Left hindlimb (tissue), 1 donor: ENCODE measurements around the gene SHLD1.

Source experiments
- DNase-seq: peaks from one replicate; pipeline ENCODE4 v3.0.0-alpha.2; 2018

The SHLD1 gene

DNA sequence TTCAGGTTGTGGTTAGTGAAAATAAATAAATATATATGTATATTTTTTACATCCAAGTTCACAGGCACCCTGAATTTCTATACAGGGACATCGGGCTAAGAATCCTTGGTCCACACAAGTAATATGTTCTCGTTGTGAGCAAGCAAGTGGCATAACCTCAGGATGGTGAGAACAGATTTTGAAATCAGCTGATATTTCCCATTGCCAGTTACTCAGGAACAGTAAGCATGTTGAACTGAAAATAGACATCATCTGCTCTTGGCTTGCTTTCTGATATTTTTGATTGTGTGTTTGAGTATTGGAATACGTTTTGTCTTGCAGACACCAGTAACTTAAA lies 112.5 kb downstream of the SHLD1 start:
- no peak for DNase-seq

DNA sequence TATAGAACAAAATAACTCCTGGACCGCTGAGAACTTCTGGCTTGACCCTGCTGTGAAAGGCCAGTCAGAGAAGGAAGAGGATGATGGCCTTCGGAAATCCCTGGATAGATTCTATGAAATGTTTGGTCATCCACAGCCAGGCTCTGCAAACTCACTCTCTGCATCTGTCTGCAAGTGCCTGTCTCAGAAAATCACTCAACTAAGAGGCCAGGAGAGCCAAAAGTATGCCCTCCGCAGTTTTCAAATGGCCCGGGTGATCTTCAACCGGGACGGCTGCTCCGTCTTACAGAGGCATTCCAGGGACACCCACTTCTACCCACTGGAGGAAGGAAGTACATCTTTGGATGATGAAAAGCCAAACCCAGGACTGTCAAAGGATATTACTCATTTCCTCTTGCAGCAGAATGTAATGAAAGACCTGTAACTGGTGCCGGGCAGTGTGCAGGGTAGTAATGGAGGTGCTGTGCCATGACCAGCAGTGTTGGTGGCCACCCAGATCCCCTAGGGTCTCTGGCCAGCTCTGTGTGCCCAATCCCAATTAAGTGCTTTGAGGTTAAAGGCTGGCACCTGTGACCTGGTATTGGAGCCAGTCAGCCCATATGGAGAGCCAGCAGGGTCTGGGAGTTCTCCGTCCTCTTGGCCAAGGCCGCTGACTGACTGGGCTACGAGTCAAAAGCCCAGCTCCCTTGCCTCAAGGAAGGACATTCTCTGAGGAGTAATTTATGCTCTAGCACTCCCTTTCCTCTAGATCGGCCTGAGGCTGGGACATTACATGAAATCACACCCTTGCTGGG lies 113.0 kb downstream of the SHLD1 start:
- DNase-seq = no peak

DNA sequence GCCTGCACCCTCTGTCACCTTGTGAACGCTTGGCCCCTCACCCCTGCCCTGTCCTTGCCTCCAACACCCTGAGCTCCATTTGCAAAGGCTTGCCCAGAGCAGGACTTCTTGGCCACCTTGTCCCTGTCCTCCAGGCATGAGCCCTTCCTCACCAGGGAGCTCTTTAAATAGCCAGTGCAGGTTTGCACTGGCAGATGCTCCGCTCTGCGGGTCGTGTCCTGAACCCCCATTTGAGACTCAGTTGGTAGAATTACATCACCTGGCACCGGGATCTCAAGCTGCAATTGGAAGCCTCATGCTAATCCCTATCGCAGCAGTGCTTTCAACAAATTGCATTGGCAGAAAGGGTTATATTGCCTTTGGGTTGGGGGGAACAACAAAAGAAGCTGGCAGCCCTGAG lies 114.2 kb downstream of the SHLD1 start:
- no peak for DNase-seq

DNA sequence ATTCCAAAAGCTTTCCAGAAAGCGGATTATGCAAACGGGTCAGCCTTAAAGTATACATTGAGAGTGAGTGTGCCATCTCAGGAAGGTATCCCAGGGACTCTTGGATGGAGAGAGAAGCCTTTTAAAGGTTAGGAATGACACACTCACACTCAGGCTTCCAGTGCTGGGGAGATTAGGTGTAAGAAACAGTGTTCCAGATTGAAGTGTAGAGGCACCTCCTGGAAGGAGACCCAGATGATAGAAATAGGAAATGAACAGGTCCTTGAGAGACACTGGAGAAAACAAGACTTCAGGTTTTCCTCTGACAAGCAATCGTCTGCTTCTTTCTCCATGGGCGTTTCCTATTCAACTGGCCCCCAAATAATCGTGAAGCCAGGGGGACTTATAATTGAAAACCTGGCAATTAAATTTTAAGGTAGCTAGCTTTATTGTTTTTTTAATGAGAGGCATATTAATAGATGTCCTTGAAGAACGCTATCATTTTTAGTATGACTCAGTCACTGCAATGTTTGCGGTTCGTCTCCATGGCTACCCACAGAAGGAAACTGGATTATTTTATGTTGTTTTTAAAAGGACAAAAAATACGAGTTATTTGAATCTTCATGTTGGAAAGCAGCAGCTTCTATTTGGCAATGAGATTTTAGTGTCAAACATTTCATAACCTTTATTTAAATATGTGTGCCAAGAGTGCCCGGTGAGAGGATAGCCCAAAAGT lies 114.8 kb downstream of the SHLD1 start:
- DNase-seq = no peak

DNA sequence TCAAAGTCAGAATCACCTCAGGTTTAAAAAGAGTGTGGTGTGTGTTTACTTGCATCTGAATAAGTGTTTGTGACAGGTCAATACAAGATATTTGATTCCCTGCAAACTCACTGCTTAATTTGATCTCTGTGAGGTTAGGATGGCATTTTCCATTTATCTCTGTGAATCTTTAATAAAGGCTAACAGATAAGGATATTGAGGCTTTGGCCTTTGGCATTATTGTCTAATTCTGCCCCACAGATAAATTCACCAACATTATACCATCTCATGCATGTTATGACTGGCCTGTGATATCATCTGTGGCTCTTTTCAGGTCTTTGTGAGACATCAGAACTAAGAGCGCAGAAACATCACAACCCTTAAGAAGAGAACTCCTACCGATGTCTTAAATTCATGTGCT lies 115.4 kb downstream of the SHLD1 start:
- no peak for DNase-seq

DNA sequence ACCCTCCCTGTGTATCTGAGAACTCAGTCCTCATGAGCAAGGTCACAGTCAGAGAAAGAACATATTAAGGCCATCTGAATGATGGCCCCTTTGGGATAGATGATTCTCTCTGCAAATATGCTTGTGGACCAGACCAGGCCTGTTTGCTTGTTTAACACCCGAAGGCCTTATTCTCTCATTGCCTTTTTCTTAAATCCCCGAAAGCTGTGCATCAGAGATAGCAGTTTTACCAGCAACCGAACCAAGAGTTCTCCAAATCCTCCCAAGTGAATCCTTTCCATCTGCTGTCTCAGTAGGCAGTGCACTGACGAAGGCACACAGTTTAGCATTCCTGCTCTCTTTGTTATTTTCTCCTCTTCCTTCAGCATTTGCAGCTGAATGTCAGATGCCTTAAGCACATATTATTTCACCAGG lies 120.4 kb downstream of the SHLD1 start:
- DNase-seq = no peak

DNA sequence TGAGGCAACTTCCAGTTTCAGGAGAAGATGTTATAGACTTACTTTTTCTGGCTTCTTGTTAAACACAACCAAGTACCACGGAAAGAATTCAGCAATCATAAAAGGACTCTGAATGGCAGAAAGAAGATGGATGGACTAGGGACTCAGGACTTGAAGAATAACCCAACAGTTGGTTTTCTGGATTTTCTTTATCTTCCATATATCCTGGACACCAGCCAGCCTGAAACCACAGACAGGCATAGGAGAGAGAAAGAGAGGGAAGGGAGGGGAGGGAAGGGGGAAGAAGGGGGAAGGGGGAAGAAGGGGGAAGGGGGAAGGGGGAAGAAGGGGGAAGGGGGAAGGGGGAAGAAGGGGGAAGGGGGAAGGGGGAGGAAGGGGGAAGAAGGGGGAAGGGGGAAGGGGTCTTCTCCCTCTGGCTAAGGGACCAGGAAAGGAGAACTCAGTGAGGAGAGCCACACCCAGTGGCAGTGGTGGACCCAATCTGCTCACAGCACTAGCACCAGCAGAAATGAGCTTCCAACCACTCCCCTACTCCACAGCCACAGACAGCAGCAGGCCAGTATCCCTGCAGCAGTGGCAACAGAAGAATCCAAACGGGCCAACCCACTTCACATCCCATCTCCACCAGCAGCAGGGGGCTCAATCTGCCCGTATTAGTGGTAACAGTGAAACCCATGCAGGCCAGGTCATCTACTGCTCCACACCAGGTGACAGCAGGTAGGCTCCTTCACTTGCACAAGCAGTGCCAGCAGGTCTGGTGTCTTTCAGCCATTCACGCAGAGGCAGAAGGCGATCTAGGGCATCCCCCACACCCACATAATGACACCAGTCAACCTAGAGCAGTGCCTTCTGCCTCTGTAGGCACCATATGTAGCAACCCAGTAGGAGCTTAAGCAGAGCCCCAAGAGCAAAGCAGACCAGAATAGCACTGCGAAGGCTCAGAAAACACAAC lies 121.5 kb downstream of the SHLD1 start:
- no peak for DNase-seq

DNA sequence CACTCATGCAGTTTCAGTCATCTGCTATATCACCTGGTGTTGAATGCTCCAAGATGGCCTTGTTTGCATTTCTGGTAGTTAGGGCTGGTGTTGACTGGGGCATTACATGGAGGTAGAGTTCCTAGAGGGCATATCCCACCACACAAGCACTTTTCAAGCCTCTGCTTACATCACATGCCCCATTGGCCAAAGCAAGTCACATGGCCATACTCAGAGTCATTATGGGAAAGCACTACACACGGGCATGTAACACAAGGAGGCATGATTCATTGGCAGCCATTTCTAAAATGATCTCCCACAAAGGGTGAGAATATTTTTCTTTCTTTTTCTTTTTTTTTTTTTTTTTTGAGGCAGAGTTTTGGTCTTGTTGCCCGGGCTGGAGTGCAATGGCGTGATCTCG lies 126.9 kb downstream of the SHLD1 start:
- DNase-seq = no peak

DNA sequence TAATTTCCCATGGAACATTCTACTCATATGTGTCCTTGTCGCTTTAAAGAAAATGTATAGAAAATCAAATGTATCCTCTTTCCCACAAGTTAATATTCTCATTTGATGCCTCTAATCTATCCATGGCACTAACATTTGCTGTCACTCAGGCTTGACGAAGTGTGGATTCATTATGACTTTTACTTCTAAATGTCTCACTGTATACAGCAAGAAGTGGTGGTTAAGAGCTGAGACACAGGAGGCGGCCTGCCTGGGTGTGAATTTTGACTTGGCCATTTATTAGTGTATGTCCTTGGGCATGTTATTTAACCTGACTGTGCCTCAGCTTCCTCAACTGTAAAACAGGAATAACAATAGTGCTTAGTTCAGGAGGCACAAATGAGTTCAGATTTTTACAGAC lies 130.1 kb downstream of the SHLD1 start:
- DNase-seq = no peak

DNA sequence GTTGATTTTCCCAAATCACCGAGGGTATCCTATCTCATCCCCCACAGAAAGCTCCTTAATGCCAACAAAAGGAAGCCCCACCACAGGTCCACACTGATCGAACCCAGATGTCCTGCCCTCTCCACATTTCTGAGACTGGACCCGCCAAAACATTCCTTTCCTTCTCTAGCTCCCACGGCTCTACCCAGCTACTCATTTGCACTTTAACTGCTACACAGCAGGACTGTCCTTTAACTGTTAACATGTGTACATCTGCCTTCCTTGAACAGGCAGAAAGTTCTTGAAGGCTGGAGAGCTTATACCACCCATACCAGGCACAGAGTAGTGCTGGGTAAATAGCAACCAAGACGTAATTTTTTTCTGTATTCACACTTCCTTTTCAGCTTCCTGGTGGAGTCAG lies 131.5 kb downstream of the SHLD1 start:
- no peak for DNase-seq

DNA sequence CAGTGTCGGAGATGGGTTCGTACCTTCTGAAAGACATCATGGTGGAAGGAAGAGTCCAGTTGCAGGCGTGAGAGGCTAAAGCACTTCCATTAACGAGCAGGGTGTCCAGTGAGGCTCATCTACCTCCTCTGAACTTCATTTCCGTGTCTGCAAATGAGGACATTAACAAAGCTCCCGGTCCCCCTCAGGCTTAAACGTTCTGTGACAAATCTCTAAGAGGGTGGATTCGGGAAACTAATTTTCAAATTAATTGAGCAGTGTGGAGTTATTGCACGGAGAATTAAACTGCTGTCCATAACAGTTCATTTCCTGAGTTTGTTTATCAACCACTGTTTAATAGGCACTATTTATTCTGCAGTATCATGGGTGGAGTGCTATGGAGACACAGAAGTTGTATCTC lies 132.0 kb downstream of the SHLD1 start:
- no peak for DNase-seq

DNA sequence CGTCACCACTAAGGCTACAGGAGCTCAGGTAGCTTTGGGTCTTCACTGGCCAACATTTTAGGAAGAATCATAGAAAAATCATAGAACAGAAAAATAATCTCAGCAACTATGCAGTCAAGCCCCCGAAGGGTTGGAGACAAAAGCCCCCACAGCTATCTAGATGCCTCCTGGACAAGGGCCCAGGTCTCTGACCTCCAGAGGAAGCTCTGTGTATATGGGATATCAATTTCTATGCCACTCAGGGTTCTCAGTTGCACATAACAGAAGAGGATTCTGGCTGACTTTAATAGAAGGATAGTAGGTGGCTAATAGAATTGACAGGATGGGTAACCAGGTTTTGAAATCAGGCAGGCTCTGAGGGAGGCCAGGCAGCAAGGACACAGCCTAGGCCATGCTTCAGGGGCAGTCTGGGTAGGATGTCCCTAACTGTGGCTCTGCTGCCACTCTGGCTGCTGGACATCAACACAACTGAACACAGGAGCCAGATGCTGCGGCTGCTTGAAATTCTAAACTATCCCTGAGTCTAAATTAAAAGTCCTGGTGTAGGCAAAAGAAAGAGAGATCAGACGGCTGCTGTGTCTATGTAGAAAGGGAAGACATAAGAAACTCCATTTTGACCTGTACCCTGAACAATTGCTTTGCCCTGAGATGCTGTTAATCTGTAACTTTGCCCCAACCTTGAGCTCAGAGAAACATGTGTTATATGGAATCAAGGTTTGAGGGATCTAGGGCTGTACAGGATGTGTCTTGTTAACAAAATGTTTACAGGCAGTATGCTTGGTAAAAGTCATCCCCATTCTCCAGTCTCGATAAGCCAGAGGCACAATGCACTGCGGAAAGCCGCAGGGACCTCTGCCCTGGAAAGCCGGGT lies 134.5 kb downstream of the SHLD1 start:
- no peak for DNase-seq

DNA sequence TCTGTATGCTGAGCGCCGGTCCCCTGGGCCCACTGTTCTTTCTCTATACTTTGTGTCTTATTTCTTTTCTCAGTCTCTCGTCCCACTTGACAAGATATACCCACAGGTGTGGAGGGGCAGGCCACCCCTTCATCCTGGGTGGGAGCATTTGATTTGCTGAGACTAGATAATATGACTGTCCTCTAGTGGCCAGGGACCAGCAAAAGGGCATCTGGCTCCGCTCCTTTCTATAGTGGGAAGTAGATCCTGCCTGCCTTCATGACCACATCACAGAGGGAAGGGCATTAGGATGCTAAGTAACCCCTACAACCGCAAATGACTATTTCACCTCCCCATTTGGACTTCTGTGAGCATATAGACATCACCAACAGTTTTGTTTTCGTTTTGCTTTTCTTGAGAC lies 135.7 kb downstream of the SHLD1 start:
- DNase-seq = no peak

DNA sequence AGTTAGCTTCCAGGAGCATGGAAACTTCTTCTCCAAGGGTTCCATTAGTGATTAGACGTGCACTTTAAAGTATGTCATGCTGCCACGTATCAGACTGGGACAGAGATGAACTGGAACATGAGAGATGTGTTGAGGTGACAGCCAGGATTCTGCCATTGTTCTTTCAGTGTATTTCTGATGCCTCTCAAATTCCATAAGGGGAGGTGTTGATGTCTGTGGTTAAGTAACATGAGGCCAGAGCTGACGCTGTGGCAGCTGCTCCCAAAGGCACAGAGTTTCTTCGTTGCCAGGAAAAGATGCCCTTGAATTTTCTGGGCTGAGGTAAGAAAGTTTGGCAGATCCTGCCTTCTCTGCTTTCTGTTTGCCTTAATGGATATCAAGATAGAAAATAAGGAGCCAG lies 136.6 kb downstream of the SHLD1 start:
- no peak for DNase-seq

DNA sequence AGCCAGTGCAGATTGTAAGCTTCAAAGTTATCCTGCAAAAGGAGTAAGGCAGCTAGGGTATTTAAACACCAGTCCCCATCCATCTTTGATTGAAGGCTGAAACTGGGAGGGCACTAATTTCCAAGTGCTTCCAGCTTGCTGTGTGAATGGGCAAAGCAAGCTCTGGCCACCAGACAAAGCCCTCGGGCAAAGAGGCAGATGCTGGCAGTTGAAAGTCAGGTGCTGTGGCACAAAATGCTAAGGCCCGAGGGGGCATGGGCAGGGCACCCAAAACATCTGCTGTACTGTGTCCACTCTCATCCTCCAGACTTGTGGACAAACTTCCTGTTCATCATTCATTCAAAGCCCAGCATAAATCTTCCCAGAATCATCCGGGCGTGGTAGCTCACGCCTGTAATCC lies 137.2 kb downstream of the SHLD1 start:
- DNase-seq = no peak

DNA sequence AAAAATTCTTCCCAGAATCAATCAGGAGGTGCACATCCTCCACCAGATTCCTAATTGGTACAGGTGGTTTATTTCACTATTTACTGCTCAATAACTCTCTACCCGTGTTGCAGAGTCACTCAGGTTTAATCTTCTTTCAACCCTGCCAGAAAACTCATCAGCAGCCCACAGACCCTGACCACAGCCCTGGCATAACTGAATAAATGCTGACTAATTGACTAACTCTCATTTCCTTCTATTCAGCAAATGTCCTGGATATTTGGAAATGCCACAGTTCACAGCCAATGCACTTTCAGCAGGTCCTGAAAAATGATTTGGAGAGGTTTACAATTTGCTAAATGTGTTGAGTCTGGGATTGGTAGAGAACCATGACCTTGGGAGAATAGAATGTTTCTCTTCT lies 137.8 kb downstream of the SHLD1 start:
- DNase-seq = no peak

DNA sequence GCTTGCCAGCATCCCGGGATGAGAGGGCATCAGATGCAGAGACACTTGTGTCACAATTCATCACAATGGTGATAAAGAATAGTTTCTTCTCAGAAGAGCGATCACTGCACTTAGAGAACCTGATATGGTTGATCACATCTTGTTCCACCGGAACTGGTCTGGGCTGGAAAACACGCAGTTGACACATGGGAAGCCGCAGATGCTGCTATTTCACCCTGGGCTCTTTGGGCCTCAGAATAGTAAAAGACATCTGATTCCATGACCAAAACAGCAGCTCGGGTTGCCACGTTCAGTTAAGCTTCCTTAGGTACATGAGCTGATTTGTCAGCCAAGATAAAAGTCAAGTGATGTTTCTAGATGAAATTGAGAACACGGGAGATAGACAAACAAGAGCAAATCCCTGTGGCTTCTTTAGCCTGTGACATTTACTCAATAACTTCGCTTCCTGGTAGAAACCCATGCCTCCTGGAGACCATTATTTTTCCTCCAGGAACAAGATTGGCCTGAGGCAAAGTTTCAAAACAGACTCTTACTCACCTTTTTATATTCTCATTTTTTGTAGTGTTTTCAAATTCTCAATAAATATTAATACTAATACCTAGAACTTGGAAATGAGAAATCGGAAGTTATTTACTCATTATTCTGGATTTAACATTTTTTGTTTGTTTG lies 140.7 kb downstream of the SHLD1 start:
- no peak for DNase-seq

DNA sequence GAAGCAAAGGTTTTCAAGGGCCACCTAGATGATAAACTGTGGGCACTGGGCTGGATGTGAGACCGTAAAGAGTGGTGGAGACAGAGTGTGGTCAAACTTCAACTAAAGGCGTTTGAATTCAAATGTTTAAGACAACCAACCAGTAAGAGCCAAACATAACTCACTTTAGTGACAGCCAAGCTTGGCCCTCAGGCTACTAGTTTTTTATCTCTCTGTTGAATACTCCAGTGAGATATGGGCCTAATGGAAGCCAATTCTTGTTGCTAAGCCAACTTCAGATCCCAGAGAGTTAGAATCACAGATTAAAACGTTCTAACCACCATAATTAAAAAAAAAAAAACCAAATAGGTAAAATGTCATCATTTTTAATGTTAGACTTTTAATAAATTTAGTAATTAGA lies 142.9 kb downstream of the SHLD1 start:
- no peak for DNase-seq

DNA sequence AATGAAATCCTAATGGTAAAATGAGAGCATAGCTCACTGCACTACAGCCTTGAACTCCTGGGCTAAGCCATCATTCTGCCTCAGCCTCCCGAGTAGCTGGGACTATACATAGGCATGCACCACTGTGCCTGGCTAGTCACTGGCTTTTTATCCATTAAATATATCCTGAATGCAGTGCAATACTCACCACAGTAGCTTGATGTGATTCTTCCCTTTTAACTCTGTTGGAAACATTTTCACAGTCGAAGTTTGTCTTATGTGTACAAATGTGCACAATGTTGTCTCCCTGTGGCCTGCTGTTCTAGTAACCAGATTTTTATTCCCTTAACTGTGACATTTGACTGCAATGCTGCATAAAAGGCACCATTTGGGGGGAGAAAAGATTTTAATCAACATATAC lies 143.4 kb downstream of the SHLD1 start:
- DNase-seq = no peak

DNA sequence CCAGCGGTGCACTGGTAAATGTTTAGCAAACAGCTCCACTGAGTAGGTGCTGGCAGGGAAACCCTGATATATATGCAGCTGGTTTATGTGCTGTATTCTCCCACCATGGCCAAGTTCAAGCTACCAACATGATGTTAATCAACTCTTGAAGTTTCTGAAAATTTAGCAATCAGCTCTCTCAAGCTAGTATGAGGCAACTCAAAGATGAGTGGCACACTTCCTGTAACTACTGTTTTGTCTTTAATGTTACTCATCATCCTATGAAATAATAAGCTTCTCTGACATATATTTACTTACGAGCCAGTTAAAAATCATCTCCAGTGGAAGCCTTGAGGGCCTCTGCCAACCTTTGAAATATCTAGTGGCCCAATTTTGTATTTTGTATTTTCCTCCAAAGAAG lies 145.4 kb downstream of the SHLD1 start:
- DNase-seq = no peak

DNA sequence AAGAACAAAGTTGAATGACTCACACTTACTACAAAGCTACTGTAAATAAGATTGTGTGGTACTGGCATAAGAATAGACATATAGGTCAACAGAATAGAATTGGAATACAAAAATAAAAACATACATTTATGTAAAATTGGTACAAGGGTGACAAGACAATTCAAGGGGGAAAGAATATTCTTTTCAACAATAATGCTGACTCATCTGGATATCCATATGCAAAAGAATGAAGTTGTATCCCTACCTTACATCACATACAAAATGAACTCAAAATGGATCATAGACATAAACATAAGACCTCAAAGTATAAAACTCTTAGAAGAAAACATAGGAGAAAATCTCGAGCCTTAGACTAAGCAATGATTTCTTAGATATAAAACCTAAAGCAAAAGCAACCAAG lies 149.2 kb downstream of the SHLD1 start:
- no peak for DNase-seq

DNA sequence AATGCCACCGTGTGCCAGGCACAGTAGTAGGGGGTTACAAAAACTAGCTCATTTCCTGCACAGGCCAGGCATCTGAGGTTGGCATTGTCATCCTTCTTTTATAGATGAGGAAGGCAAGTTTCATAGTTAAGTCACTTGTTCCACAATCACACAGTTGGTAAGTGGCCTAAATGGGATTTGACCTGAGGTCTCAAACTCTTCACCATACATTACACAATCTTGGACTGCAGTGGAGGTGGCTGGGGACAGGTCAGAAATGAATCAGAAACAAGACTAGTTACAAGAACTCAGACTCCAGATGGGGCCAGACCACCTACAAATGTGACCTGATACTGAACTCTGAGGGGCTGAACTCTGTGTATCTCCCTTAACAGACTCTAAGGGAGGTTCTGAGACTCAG lies 150.7 kb downstream of the SHLD1 start:
- DNase-seq = no peak
